Occipital lobe (tissue), 2 donors: ENCODE measurements around the gene ACSL3. TPM values are rescaled to one million over a fixed set of nuclear protein-coding genes. Genes with fewer than 3 reads are reported as not detected.
"Not testable (repeated sequence)": the region's sequence is repeated elsewhere in the genome, so short reads cannot be mapped to it uniquely, and the experiment has no call there.

Experiments used
- DNase-seq: peaks from one replicate; lab custom pipeline; 2025; lab: John Stamatoyannopoulos, UW
- total RNA-seq: library from RNA; depleted of rRNA; stranded (reverse); fragments of >200 nt; gene quantifications from one replicate; pipeline ENCODE4 v1.2.3, GENCODE V29; 2014

Gene ACSL3
- total RNA-seq, 1 donor from 2014 or later: 255 TPM

DNA sequence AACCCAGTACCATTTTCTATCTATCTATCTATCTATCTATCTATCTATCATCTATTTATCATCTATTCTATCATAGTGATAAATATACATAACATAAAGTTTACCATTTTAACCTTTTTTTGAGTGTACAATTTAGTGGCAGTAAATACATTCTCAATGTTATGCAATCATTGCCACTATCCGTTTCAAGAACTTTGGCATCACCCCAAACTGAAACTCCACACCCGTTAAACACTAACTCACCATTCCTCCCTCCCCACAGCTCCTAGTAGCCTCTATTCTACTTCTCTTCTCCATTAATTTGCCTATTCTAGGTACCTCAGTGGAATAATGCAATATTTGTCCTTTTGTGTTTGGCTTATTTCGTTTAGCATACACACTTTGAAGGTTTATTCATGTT, 108.7 kb downstream of the ACSL3 start:
- no peak for DNase-seq

- no peak for DNase-seq
These were observed 111.6 kb downstream of the ACSL3 start for GRCh38 chr2:222972420-222972819.

- DNase-seq: no peak
These were observed 112.4 kb downstream of the ACSL3 start for GRCh38 chr2:222973237-222973636.

- DNase-seq: no peak
These were observed 112.9 kb downstream of the ACSL3 start for GRCh38 chr2:222973733-222974132.

GRCh38 chr2:222976521-222977061, 115.8 kb downstream of the ACSL3 start:
- no peak for DNase-seq

DNA sequence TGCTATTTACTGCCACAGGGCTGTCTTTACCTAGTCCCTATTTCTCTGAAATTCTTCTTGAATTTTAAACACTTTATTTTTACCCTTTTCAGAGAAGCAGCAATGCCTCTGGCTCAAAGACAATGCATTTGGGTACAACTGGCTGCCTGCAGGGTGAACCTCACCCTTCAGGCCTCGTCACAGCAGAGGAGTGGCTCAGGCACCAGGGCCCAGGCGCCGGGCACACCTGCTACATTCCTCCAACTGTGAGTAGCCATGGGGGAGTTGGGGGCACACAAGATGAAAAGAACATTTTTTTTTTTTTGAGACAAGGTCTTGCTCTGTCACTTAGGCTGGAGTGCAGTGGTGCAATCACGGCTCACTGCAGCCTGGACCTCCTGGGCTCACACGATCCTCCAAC, 116.3 kb downstream of the ACSL3 start:
- no peak for DNase-seq

DNA sequence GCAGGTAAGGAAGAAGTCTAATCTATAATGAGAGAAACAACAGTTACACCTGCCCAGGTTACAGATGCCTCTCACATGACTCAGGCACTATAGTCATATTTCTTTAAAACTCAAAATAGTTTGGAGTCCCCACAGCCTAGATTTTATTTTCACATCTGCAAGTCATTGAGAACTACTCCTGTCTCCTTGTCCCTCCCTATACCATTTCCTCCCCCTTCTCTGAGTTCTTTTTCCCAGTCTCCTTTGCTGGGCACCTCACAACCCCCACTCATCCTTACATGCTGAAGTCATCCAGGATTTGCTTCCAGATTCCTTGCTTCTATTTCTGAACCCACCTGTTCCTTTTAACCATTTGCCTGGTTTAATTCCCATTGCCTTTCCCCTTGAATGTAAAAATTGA, 118.0 kb downstream of the ACSL3 start:
- DNase-seq: no peak

DNA sequence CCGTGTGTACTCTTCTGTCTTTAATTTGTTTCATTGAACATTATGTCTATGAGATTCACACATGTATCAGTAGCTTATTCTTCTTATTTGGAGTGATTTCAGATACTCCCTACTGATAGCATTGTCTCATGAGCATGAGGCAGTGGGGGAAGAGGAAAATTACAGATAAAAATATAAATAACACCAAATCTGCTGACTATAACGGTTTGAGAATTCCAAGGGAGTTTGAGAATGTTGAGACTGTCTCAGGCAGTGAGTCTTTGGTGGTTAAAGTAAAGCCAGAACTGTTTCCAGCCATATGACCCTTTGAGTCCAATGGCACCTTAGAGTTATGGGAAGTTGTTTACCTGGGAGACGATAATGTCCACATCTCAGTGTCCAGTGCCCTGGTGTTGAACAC, 118.6 kb downstream of the ACSL3 start:
- no peak for DNase-seq

- DNase-seq: peak; percentile 20
These were observed 121.4 kb downstream of the ACSL3 start for GRCh38 chr2:222982010-222982908.

- DNase-seq: no peak
These were observed 122.1 kb downstream of the ACSL3 start for GRCh38 chr2:222982909-222983265.

DNA sequence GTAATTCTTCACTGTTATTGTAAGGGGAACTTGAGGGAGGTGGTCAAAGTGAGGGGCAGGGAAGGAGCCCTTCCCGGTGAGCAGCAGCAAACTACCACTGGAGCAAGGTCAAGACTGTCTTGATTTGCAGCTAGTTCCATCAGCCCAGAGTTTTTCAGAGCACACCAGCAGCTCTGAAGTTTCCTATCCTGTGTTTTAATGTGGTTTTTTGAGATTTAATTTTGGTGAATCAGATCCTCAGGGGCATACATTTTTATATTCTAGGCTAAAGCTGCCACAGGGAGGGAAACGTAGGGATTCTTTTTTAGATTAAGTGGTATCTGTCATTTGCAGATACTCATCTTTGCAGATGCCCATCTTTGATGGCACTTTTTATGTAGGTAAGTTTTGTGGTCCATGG, 124.1 kb downstream of the ACSL3 start:
- no peak for DNase-seq

- no peak for DNase-seq
These were observed 128.6 kb downstream of the ACSL3 start for GRCh38 chr2:222989431-222989830.

GRCh38 chr2:222990206-222990605, 129.4 kb downstream of the ACSL3 start:
- not testable (repeated sequence) for DNase-seq

DNA sequence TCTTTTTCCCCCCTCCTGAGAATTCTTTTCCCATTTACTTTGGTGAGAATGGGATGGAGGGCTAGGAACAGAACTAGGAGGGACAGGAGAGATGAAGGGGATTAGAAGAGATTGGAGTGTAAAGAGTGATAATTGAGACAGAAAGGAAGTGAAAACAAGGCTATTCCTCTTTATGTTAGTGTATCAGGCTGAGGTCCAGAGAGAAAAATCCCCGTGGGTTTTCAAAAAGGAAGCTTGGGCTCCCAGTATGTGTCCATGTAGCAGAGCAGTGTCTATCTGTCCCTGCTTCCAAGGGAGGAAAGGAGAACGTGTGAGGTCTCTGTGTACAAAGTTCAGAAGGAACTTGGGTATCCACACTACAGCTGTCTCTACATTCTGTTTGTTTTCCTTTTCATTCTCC, 131.3 kb downstream of the ACSL3 start:
- DNase-seq: no peak

Other genes starting within 250 kb of the ACSL3 start
- gene FARSB, start 204.9 kb upstream of the ACSL3 start, total RNA-seq: 33.8 TPM
- not detected for gene MOGAT1, start 189.4 kb upstream of the ACSL3 start, total RNA-seq
- 3.7 TPM for gene KCNE4, start 191.2 kb downstream of the ACSL3 start, total RNA-seq